A549 (cell line): Measurements from ENCODE around the gene KIFAP3. TPM values are rescaled to one million over a fixed set of nuclear protein-coding genes. Genes with fewer than 3 reads are reported as not detected.
"Not testable (repeated sequence)": the region's sequence is repeated elsewhere in the genome, so short reads cannot be mapped to it uniquely, and the experiment has no call there.

Experiments
- ATAC-seq, 2 experiments: fragments of 200-7000 bp in 1 of 2; fragments of >200 bp in 1 of 2; cut with Nextera tagmentation in 1 of 2; cut with Tn5 transposase in 1 of 2; 3 replicates each; pipeline versions ENCODE4 v1.8.0 to v1.9.1; 2018 to 2020; ENCODE audit warnings: mild to moderate bottlenecking in 1 of 2, moderate library complexity in 1 of 2
- CTCF ChIA-PET: fragments of 300-600 bp; sonication (Branson Sonifier 250); formaldehyde crosslinking; extraction: SDS; loops from one replicate; lab custom pipeline; 2021; ENCODE audit warnings: antibody characterized with exemption, inconsistent platforms; lab: Yijun Ruan, JAX
- POLR2A ChIA-PET: fragments of 350-600 bp; formaldehyde crosslinking; extraction: SDS; loops from one replicate; lab custom pipeline; 2021; ENCODE audit warnings: antibody characterized with exemption, inconsistent platforms; lab: Yijun Ruan, JAX
- DNase-seq, 2 experiments: peaks; one replicate each; pipeline versions ENCODE4 v3.0.0 to v3.0.0-alpha.2; 2011 to 2016; ENCODE audit warnings: low read depth in 1 of 2, low spot score in 1 of 2
- FAIRE-seq: peaks from 2 replicates; lab custom pipeline; 2011; peaks lifted over from hg19 to GRCh38; lab: Jason Lieb, UNC
- H3K27ac ChIP-seq, 2 experiments: fragments of >200 bp; sonication (Bioruptor Twin); formaldehyde crosslinking; 3 replicates each; pipeline ENCODE4 v1.5.1; 2016 to 2017
- H3K4me1 ChIP-seq: fragments of >200 bp; sonication (Bioruptor Twin); formaldehyde crosslinking; 3 replicates; pipeline ENCODE4 v1.6.1; 2016
- H3K4me2 ChIP-seq: fragments of >200 bp; sonication (Bioruptor Twin); formaldehyde crosslinking; 3 replicates; pipeline ENCODE4 v1.6.1; 2016
- H3K4me3 ChIP-seq: fragments of >200 bp; sonication (Bioruptor Twin); formaldehyde crosslinking; 3 replicates; pipeline ENCODE4 v1.5.1; 2016
- H3K9me3 ChIP-seq: fragments of >200 bp; sonication (Bioruptor Twin); formaldehyde crosslinking; 3 replicates; pipeline ENCODE4 v1.6.1; 2016
- CBX8 ChIP-seq: fragments of 200-600 bp; sonication (generic); IDR thresholded peaks from 2 replicates; pipeline ENCODE4 v1.6.1; 2016
- CEBPB ChIP-seq, 2 experiments: fragments of >200 bp in 1 of 2; sonication (Bioruptor Twin) in 1 of 2; formaldehyde crosslinking in 1 of 2; IDR thresholded peaks; 2 replicates each; pipeline ENCODE4 v1.6.1; 2012 to 2016
- CHD4 ChIP-seq: fragments of 200-600 bp; sonication (generic); IDR thresholded peaks from 2 replicates; pipeline ENCODE4 v1.6.1; 2016; ENCODE audit warnings: antibody characterized with exemption, mild to moderate bottlenecking, borderline replicate concordance
- FOSB ChIP-seq: fragments of 250-450 bp; sonication (Bioruptor Pico); IDR thresholded peaks from 2 replicates; pipeline ENCODE4 v1.5.0; 2020; ENCODE audit warnings: mild to moderate bottlenecking, moderate library complexity
- FOXS1 ChIP-seq: fragments of 250-450 bp; sonication (Bioruptor Pico); IDR thresholded peaks from 2 replicates; pipeline ENCODE4 v1.5.0; 2020; ENCODE audit warnings: mild to moderate bottlenecking, moderate library complexity
- HMGXB4 ChIP-seq: fragments of 250-450 bp; sonication (Bioruptor Pico); IDR thresholded peaks from 2 replicates; pipeline ENCODE4 v1.5.0; 2021; ENCODE audit warnings: mild to moderate bottlenecking, moderate library complexity, borderline replicate concordance
- HOXB13 ChIP-seq: fragments of 250-450 bp; sonication (Bioruptor Pico); IDR thresholded peaks from 2 replicates; pipeline ENCODE4 v1.5.0; 2020; ENCODE audit warnings: low read depth, mild to moderate bottlenecking, moderate library complexity
- HOXB5 ChIP-seq: fragments of 250-450 bp; sonication (Bioruptor Pico); IDR thresholded peaks from 2 replicates; pipeline ENCODE4 v1.5.0; 2020; ENCODE audit warnings: mild to moderate bottlenecking, moderate library complexity
- KDM5A ChIP-seq: fragments of 200-600 bp; sonication (generic); IDR thresholded peaks from 2 replicates; pipeline ENCODE4 v1.6.1; 2016; ENCODE audit warnings: antibody characterized with exemption, mild to moderate bottlenecking
- MYC ChIP-seq: IDR thresholded peaks from 2 replicates; pipeline ENCODE4 v1.6.1; 2012; ENCODE audit warnings: mild to moderate bottlenecking, inconsistent platforms, low read length, improper control_type of control experiment, borderline replicate concordance
- NPAS2 ChIP-seq: fragments of 250-450 bp; sonication (Bioruptor Pico); IDR thresholded peaks from 2 replicates; pipeline ENCODE4 v1.8.0; 2022; ENCODE audit warnings: mild to moderate bottlenecking, moderate library complexity, borderline replicate concordance
- NR3C1 ChIP-seq: fragments of >200 bp; sonication (Bioruptor Twin); formaldehyde crosslinking; IDR thresholded peaks from 3 replicates; pipeline ENCODE4 v1.6.1; 2017
- PHF8 ChIP-seq: fragments of 200-600 bp; sonication (generic); IDR thresholded peaks from 2 replicates; pipeline ENCODE4 v1.6.1; 2016; ENCODE audit warnings: low read depth, mild to moderate bottlenecking, antibody characterized with exemption, moderate library complexity, borderline replicate concordance
- POLR2AphosphoS2 ChIP-seq: conservative IDR thresholded peaks from 2 replicates; pipeline ENCODE4 v1.6.1; 2012; ENCODE audit warnings: low read length, improper control_type of control experiment, inconsistent platforms
- RARB ChIP-seq: fragments of 250-450 bp; sonication (Bioruptor Pico); IDR thresholded peaks from 2 replicates; pipeline ENCODE4 v1.8.0; 2021; ENCODE audit warnings: mild to moderate bottlenecking, moderate library complexity
- SMC3 ChIP-seq: fragments of >200 bp; sonication (Bioruptor Twin); formaldehyde crosslinking; IDR thresholded peaks from 3 replicates; pipeline ENCODE4 v1.6.1; 2018; ENCODE audit warnings: inconsistent platforms
- SREBF2 ChIP-seq: fragments of 450-650 bp; IDR thresholded peaks from 2 replicates; pipeline ENCODE4 v1.6.1; 2014; ENCODE audit warnings: mild to moderate bottlenecking, moderate library complexity
- ZFP36 ChIP-seq: fragments of 450-650 bp; IDR thresholded peaks from 2 replicates; pipeline ENCODE4 v1.6.1; 2014; ENCODE audit warnings: borderline replicate concordance; ENCODE audit not compliant: partially characterized antibody
- ZSCAN20 ChIP-seq: fragments of 250-450 bp; sonication (Bioruptor Pico); IDR thresholded peaks from 2 replicates; pipeline ENCODE4 v1.8.0; 2022; ENCODE audit warnings: mild to moderate bottlenecking, moderate library complexity
- WGBS: methylation state at CpG from one replicate; pipeline ENCODE4 v1.1.6; 2017; ENCODE audit errors: missing lambda C conversion rate; 5-methylcytosine and 5-hydroxymethylcytosine counted together
- polyA plus RNA-seq, 4 experiments: library from polyadenylated mRNA; depleted of rRNA in 3 of 4; stranded (reverse); fragments of >200 nt; fragmentation: RNase III in 1 of 4; extraction: RNeasy Plus Mini Kit Qiagen cat#74134 plus additional on column Dnase treatment in 1 of 4; gene quantifications; 2 replicates in 3 of 4; 3 replicates in 1 of 4; pipeline ENCODE4 v1.2.3, GENCODE V29; 2011 to 2017
- small RNA-seq, 6 experiments: library from RNA; depleted of rRNA; stranded (forward); fragments of <200 nt; gene quantifications; one replicate each; pipeline ENCODE3, GENCODE V24; 2012
- TF ChIP-seq, protein P1 (sequence below): IDR thresholded peaks from 2 replicates; pipeline ENCODE4 v1.6.1; 2012; ENCODE audit warnings: low read depth, borderline replicate concordance
- TF ChIP-seq, protein P2 (sequence below): IDR thresholded peaks from 2 replicates; pipeline ENCODE4 v1.6.1; 2012

The KIFAP3 gene
- polyA plus RNA-seq, 2 of the 4 experiments (the other 2 are of a cell fraction): 11.7 to 19.0 TPM

GRCh38 chr1:169873582-169874199 lies 200.8 kb downstream of the KIFAP3 start:
- CTCF ChIA-PET: interaction anchor here (1.0 kb wide), 1 partner anchor 16 kb away, joined by 3 read pairs; no protein-coding TSS in a partner anchor
- TF ChIP-seq SREBF2 (no peak), HMGXB4 (CRISPR knock-in tag) (no peak), PHF8 (no peak), NPAS2 (CRISPR knock-in tag) (no peak), POLR2AphosphoS2 (no peak)
- Histone ChIP-seq H3K4me3 (no peak overlapping the region), H3K4me1 (no peaks in the 10 kb centered on the region), H3K27ac (no peak overlapping the region), H3K9me3 (peaks cover 6% of the 10 kb centered on the region; the same call in 1 of the 3 replicates), H3K4me2 (no peak overlapping the region)
- POLR2A ChIA-PET: no interaction called here
- DNase-seq (no peak), FAIRE-seq (no peak), ATAC-seq (no peak)
- 92% methylated on average over 3 of the region's 3 CpGs for WGBS

- DNase-seq (no peak), FAIRE-seq (no peak), ATAC-seq (no peak)
- ChIA-PET CTCF (interaction anchor here (1.0 kb wide), 1 partner anchor 17 kb away, joined by 3 read pairs; no protein-coding TSS in a partner anchor), POLR2A (no interaction called here)
- no peak overlapping the region for H3K4me2 ChIP-seq
- H3K9me3 ChIP-seq: peaks cover 6% of the 10 kb centered on the region; the same call in 1 of the 3 replicates
- TF ChIP-seq SMC3 (no peak), KDM5A (no peak), HOXB13 (CRISPR knock-in tag) (no peak), HOXB5 (CRISPR knock-in tag) (no peak), MYC (no peak), PHF8 (no peak), RARB (CRISPR knock-in tag) (no peak), CEBPB (IDR thresholded peaks at IDR 0.05) (no peak), POLR2AphosphoS2 (no peak), CHD4 (no peak), FOXS1 (CRISPR knock-in tag) (no peak), CBX8 (no peak), ZSCAN20 (CRISPR knock-in tag) (no peak), NR3C1 (no peak), FOSB (CRISPR knock-in tag) (no peak)
- TF ChIP-seq, protein P1, sequence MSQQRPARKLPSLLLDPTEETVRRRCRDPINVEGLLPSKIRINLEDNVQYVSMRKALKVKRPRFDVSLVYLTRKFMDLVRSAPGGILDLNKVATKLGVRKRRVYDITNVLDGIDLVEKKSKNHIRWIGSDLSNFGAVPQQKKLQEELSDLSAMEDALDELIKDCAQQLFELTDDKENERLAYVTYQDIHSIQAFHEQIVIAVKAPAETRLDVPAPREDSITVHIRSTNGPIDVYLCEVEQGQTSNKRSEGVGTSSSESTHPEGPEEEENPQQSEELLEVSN: no peak
- TF ChIP-seq, protein P2, sequence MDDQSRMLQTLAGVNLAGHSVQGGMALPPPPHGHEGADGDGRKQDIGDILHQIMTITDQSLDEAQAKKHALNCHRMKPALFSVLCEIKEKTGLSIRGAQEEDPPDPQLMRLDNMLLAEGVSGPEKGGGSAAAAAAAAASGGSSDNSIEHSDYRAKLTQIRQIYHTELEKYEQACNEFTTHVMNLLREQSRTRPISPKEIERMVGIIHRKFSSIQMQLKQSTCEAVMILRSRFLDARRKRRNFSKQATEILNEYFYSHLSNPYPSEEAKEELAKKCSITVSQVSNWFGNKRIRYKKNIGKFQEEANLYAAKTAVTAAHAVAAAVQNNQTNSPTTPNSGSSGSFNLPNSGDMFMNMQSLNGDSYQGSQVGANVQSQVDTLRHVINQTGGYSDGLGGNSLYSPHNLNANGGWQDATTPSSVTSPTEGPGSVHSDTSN: no peak
- no peak overlapping the region for H3K27ac ChIP-seq
- H3K4me3 ChIP-seq: no peak overlapping the region
- H3K4me1 ChIP-seq: no peaks in the 10 kb centered on the region
Observed at GRCh38 chr1:169872906-169873305, 201.6 kb downstream of the KIFAP3 start.

DNA sequence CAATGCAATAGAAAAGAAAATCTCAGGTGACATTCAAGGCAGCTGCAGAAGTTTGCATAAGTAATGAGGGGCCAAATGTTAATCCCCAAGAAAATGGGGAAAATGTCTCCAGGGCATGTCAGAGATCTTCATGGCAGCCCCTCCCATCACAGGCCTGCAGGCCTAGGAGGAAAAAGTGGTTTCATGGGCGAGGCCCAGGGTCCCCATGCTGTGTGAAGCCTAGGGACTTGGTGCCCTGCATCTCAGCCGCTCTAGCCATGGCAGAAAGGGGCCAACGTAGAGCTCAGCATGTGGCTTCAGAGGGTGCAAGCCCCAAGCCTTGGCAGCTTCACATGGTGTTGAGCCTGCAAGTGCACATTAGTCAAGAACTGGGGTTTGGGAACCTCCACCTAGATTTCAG lies 202.5 kb downstream of the KIFAP3 start:
- FAIRE-seq, H3K4me1 ChIP-seq, POLR2A ChIA-PET, H3K9me3 ChIP-seq, H3K4me3 ChIP-seq, CTCF ChIA-PET, ATAC-seq: not testable (repeated sequence)
- 88% methylated on average over 3 of the region's 3 CpGs for WGBS
- TF ChIP-seq ZFP36: peak; percentile 60
- TF ChIP-seq, all 56 proteins: peak for 1; not testable (repeated sequence) for 55
- H3K4me2 ChIP-seq, DNase-seq, H3K27ac ChIP-seq: not testable (repeated sequence)

Small RNAs within 50 kb of the gene (small RNA-seq; reads per million reads assigned to genes)
- 0 reads per million in 6 experiments for gene MRPS10P1

Other genes starting within 250 kb of the KIFAP3 start
- 7.3 and 8.1 TPM in 2 replicates for gene SCYL3, start 180.8 kb downstream of the KIFAP3 start, polyA plus RNA-seq (2011; rRNA removed)
- 2.6 to 3.5 TPM (median 3.2 TPM) in 3 replicates for gene SCYL3, start 180.8 kb downstream of the KIFAP3 start, polyA plus RNA-seq (2017; fragmentation: RNase III; extraction: RNeasy Plus Mini Kit Qiagen cat#74134 plus additional on column Dnase treatment)
- gene NTMT2, start 71.3 kb upstream of the KIFAP3 start, polyA plus RNA-seq (2011; rRNA removed): not detected in 2 replicates
- gene NTMT2, start 71.3 kb upstream of the KIFAP3 start, polyA plus RNA-seq (2017; fragmentation: RNase III; extraction: RNeasy Plus Mini Kit Qiagen cat#74134 plus additional on column Dnase treatment): not detected in 3 replicates